Lung (tissue), 12 donors: ENCODE data around the gene ZNF565. TPM values are rescaled to one million over a fixed set of nuclear protein-coding genes. Genes with fewer than 3 reads are reported as not detected.

Experiments
- ATAC-seq: fragments of 200-7000 bp; cut with Tn5 transposase; one replicate; pipeline ENCODE4 v1.9.1; 2020; ENCODE audit warnings: moderate number of reproducible peaks; ENCODE audit not compliant: insufficient read depth, low FRiP score
- DNase-seq, 3 donors: peaks; one replicate each; pipeline ENCODE4 v3.0.0-alpha.2; 2013 to 2017
- H3K27ac ChIP-seq, 2 donors: one replicate each; pipeline ENCODE4 v1.5.1; 2013; ENCODE audit warnings: mild to moderate bottlenecking in 2 of 2, moderate library complexity in 2 of 2, control low read depth in 1 of 2, inconsistent platforms in 1 of 2, low read depth in 1 of 2, low read length in 1 of 2
- H3K27me3 ChIP-seq, 3 donors: one replicate each; pipeline ENCODE4 v1.5.1; 2013; ENCODE audit warnings: low read length in 2 of 3; ENCODE audit not compliant: control insufficient read depth in 3 of 3, insufficient read depth in 3 of 3
- H3K36me3 ChIP-seq, 4 donors: one replicate each; pipeline ENCODE4 v1.5.1; 2013; ENCODE audit warnings: low read length in 4 of 4, mild to moderate bottlenecking in 1 of 4, moderate library complexity in 1 of 4; ENCODE audit not compliant: control insufficient read depth in 4 of 4, insufficient read depth in 4 of 4
- H3K4me1 ChIP-seq, 5 donors: one replicate each; pipeline ENCODE4 v1.5.1; 2013; ENCODE audit warnings: low read length in 5 of 5, mild to moderate bottlenecking in 2 of 5, moderate library complexity in 1 of 5; ENCODE audit not compliant: control insufficient read depth in 5 of 5, insufficient read depth in 5 of 5
- H3K4me3 ChIP-seq: one replicate; pipeline ENCODE4 v1.5.1; 2013; ENCODE audit warnings: mild to moderate bottlenecking, control low read depth, moderate library complexity
- H3K9ac ChIP-seq, 2 donors: one replicate each; pipeline ENCODE4 v1.5.1; 2013; ENCODE audit warnings: low read length in 2 of 2, control low read depth in 1 of 2; ENCODE audit not compliant: insufficient read depth in 1 of 2
- H3K9me3 ChIP-seq, 4 donors: one replicate each; pipeline ENCODE4 v1.5.1; 2013; ENCODE audit warnings: low read length in 3 of 4, mild to moderate bottlenecking in 1 of 4, moderate library complexity in 1 of 4; ENCODE audit not compliant: control insufficient read depth in 4 of 4, insufficient read depth in 3 of 4
- CTCF ChIP-seq: IDR thresholded peaks from 2 replicates; pipeline ENCODE4 v1.5.1; 2012; ENCODE audit warnings: mild to moderate bottlenecking; ENCODE audit errors: control extremely low read depth, extremely low read depth
- WGBS, 2 donors: extraction: QIAGEN DNeasy Blood & Tissue Kit; methylation state at CpG; one replicate each; pipeline ENCODE4 v1.1.7; 2013; 5-methylcytosine and 5-hydroxymethylcytosine counted together
- polyA plus RNA-seq, 2 donors: library from polyadenylated mRNA; stranded (reverse); fragments of 200-250 nt; gene quantifications; one replicate each; pipeline ENCODE4 v1.2.1, GENCODE V29; 2013
- total RNA-seq, 2 donors: library from RNA; depleted of rRNA in 1 of 2; stranded (reverse); fragments of >200 nt in 1 of 2; gene quantifications; one replicate each; pipeline ENCODE4 v1.2.1, GENCODE V29; 2014 to 2021
- donor health status: control.
- donor health status: control.
- donor health status: Bipolar disorder and iron deficiency.
- donor health status: healthy.
- donor health status: DM: yes; HTN: yes; CAD: no.

The ZNF565 gene
- total and polyA plus RNA-seq, 4 donors = 2.5 to 8.4 (median 2.9) TPM

DNA sequence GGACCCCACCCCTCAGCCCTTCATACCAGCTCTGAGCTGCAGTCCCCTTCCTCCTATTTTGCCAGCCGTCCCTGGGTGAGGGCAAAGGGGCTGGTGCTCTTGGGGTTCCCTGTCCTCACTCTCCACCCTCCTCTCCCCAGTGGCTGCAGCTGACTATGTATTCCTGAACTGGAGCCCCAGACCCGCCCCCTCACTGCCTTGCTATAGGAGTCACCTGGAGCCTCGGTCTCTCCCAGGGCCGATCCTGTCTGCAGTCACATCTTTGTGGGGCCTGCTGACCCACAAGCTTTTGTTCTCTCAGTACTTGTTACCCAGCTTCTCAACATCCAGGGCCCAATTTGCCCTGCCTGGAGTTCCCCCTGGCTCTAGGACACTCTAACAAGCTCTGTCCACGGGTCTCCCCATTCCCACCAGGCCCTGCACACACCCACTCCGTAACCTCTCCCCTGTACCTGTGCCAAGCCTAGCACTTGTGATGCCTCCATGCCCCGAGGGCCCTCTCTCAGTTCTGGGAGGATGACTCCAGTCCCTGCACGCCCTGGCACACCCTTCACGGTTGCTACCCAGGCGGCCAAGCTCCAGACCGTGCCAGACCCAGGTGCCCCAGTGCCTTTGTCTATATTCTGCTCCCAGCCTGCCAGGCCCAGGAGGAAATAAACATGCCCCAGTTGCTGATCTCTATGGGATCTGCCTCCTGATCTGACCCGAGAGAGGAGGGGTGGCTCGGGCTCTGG, 64.6 kb downstream of the ZNF565 start:
- Histone ChIP-seq H3K27me3 (no peaks in the 10 kb centered on the region), H3K9me3 (no peaks in the 10 kb centered on the region), H3K27ac (no peak overlapping the region), H3K9ac (no peak overlapping the region), H3K4me1 (peaks cover 0 to 15% (median 9%) of the 10 kb centered on the region in 5 donors), H3K4me3 (no peak overlapping the region), H3K36me3 (peaks cover 6 to 51% (median 32%) of the 10 kb centered on the region in 4 donors)
- 80 to 85% methylated on average over 13 of the region's 13 CpGs for WGBS, 2 donors
- no peak for DNase-seq
- TF ChIP-seq CTCF = no peak
- ATAC-seq = no peak

- no peak for DNase-seq
- no peak overlapping the region for H3K27ac ChIP-seq
- TF ChIP-seq CTCF = no peak
- peaks cover 0 to 8% (median 4%) of the 10 kb centered on the region in 5 donors for H3K4me1 ChIP-seq
- H3K36me3 ChIP-seq = peaks cover 14 to 50% (median 43%) of the 10 kb centered on the region in 4 donors
- 98% methylated on average over 6 of the region's 6 CpGs for WGBS, 2 donors
- no peaks in the 10 kb centered on the region for H3K9me3 ChIP-seq
- H3K4me3 ChIP-seq = no peak overlapping the region
- H3K27me3 ChIP-seq = no peaks in the 10 kb centered on the region
- ATAC-seq = no peak
- H3K9ac ChIP-seq = no peak overlapping the region
Measured at GRCh38 chr19:36144624-36145023, 69.8 kb downstream of the ZNF565 start.

- Histone ChIP-seq H3K27ac (no peak overlapping the region), H3K27me3 (no peaks in the 10 kb centered on the region), H3K9ac (no peak overlapping the region), H3K4me3 (no peak overlapping the region), H3K9me3 (no peaks in the 10 kb centered on the region), H3K36me3 (peaks cover 14 to 37% (median 33%) of the 10 kb centered on the region in 4 donors), H3K4me1 (peaks cover 0 to 7% (median 4%) of the 10 kb centered on the region in 5 donors)
- TF ChIP-seq CTCF = no peak
- DNase-seq (no peak), ATAC-seq (no peak)
- WGBS, 2 donors = 91 to 93% methylated on average over 9 of the region's 9 CpGs
Measured at GRCh38 chr19:36142496-36142895, 72.0 kb downstream of the ZNF565 start.
